Astrocyte (in vitro differentiated cells and primary cell): ENCODE data around the gene HDGFL3. TPM values are rescaled to one million over a fixed set of nuclear protein-coding genes. Genes with fewer than 3 reads are reported as not detected.

Source experiments
- DNase-seq: peaks from one replicate; pipeline ENCODE4 v3.0.0-alpha.2; 2010; ENCODE audit warnings: low read depth
- FAIRE-seq: peaks from 2 replicates; lab custom pipeline; 2011; peaks lifted over from hg19 to GRCh38; lab: Jason Lieb, UNC
- H2AFZ ChIP-seq: 2 replicates; pipeline ENCODE4 v1.6.0; 2012; ENCODE audit warnings: low read depth, low read length, inconsistent platforms
- H3K27ac ChIP-seq: 2 replicates; pipeline ENCODE4 v1.5.1; 2011; ENCODE audit warnings: low read depth, low read length, inconsistent platforms
- H3K27me3 ChIP-seq: 2 replicates; pipeline ENCODE4 v1.6.0; 2011; ENCODE audit warnings: low read length, inconsistent platforms; ENCODE audit not compliant: insufficient read depth
- H3K36me3 ChIP-seq: 2 replicates; pipeline ENCODE4 v1.5.1; 2011; ENCODE audit warnings: low read length, inconsistent platforms; ENCODE audit not compliant: insufficient read depth
- H3K4me1 ChIP-seq: 2 replicates; pipeline ENCODE4 v1.5.1; 2011; ENCODE audit warnings: low read length, inconsistent platforms; ENCODE audit not compliant: insufficient read depth
- H3K4me2 ChIP-seq: 2 replicates; pipeline ENCODE4 v1.6.0; 2012; ENCODE audit warnings: low read length, inconsistent platforms
- H3K4me3 ChIP-seq: 2 replicates; pipeline ENCODE4 v1.5.1; 2011; ENCODE audit warnings: low read depth, mild to moderate bottlenecking, low read length, inconsistent platforms; ENCODE audit not compliant: insufficient read depth
- H3K79me2 ChIP-seq: 2 replicates; pipeline ENCODE4 v1.6.0; 2012; ENCODE audit warnings: mild to moderate bottlenecking, low read length, inconsistent platforms; ENCODE audit not compliant: insufficient read depth
- H3K9ac ChIP-seq: 2 replicates; pipeline ENCODE4 v1.6.0; 2012; ENCODE audit warnings: mild to moderate bottlenecking, low read length, inconsistent platforms
- H3K9me3 ChIP-seq: 2 replicates; pipeline ENCODE4 v1.5.1; 2012; ENCODE audit warnings: low read depth, mild to moderate bottlenecking, low read length, inconsistent platforms; ENCODE audit not compliant: insufficient read depth
- H4K20me1 ChIP-seq: 2 replicates; pipeline ENCODE4 v1.6.0; 2012; ENCODE audit warnings: low read length, inconsistent platforms; ENCODE audit not compliant: insufficient read depth
- H3K27ac Mint-ChIP-seq: one replicate; pipeline ENCODE4 v1.8.0; 2021; ENCODE audit warnings: mild to moderate bottlenecking, mixed read lengths; ENCODE audit not compliant: unreplicated experiment
- H3K27me3 Mint-ChIP-seq: one replicate; pipeline ENCODE4 v1.8.0; 2021; ENCODE audit warnings: low read depth, mixed read lengths; ENCODE audit not compliant: unreplicated experiment
- H3K36me3 Mint-ChIP-seq: one replicate; pipeline ENCODE4 v1.8.0; 2021; ENCODE audit warnings: low read depth, mixed read lengths; ENCODE audit not compliant: unreplicated experiment
- H3K4me1 Mint-ChIP-seq: one replicate; pipeline ENCODE4 v1.8.0; 2021; ENCODE audit warnings: low read depth, mixed read lengths; ENCODE audit not compliant: unreplicated experiment
- H3K4me3 Mint-ChIP-seq: one replicate; pipeline ENCODE4 v1.8.0; 2021; ENCODE audit warnings: mild to moderate bottlenecking, moderate library complexity, mixed read lengths; ENCODE audit not compliant: unreplicated experiment
- H3K9me3 Mint-ChIP-seq: one replicate; pipeline ENCODE4 v1.8.0; 2021; ENCODE audit warnings: mild to moderate bottlenecking, mixed read lengths; ENCODE audit not compliant: unreplicated experiment
- CTCF ChIP-seq: IDR thresholded peaks from 2 replicates; pipeline ENCODE4 v1.5.1; 2011; ENCODE audit warnings: low read depth, mild to moderate bottlenecking, inconsistent platforms, low read length, moderate library complexity; ENCODE audit not compliant: insufficient read depth
- EZH2 ChIP-seq: IDR thresholded peaks from 2 replicates; pipeline ENCODE4 v1.6.1; 2012; ENCODE audit warnings: mild to moderate bottlenecking, low read length, inconsistent platforms; ENCODE audit not compliant: insufficient read depth
- total RNA-seq: library from RNA; stranded (reverse); gene quantifications from 2 replicates; pipeline ENCODE4 v1.2.1, GENCODE V29; 2021

The HDGFL3 gene
- total RNA-seq, 1 donor from 2014 or later: 91.9 TPM

GRCh38 chr15:83118291-83118827 lies 89.3 kb downstream of the HDGFL3 start:
- Mint-ChIP-seq H3K27me3 (no peaks in the 10 kb centered on the region), H3K4me1 (no peaks in the 10 kb centered on the region), H3K4me3 (no peak overlapping the region), H3K9me3 (peaks cover 4% of the 10 kb centered on the region), H3K36me3 (peaks cover 6% of the 10 kb centered on the region), H3K27ac (no peak overlapping the region)
- no peak overlapping the region for H3K9ac ChIP-seq
- H3K27ac ChIP-seq: no peak overlapping the region
- H3K27me3 ChIP-seq: no peaks in the 10 kb centered on the region
- H4K20me1 ChIP-seq: no peaks in the 10 kb centered on the region
- H3K79me2 ChIP-seq: no peaks in the 10 kb centered on the region
- H3K4me2 ChIP-seq: no peak overlapping the region
- FAIRE-seq (no peak), DNase-seq (no peak)
- TF ChIP-seq CTCF: no peak
- TF ChIP-seq EZH2: no peak
- no peaks in the 10 kb centered on the region for H3K36me3 ChIP-seq
- no peaks in the 10 kb centered on the region for H3K9me3 ChIP-seq
- no peak overlapping the region for H3K4me3 ChIP-seq
- no peak overlapping the region for H2AFZ ChIP-seq
- H3K4me1 ChIP-seq: peaks cover under 1% of the 10 kb centered on the region

GRCh38 chr15:83115831-83116565 lies 91.6 kb downstream of the HDGFL3 start:
- Histone ChIP-seq H3K4me3 (no peak overlapping the region), H3K36me3 (no peaks in the 10 kb centered on the region), H3K4me2 (no peak overlapping the region), H3K27ac (no peak overlapping the region), H3K4me1 (peaks cover 15% of the 10 kb centered on the region), H3K27me3 (no peaks in the 10 kb centered on the region), H2AFZ (no peak overlapping the region), H3K9me3 (no peaks in the 10 kb centered on the region), H4K20me1 (no peaks in the 10 kb centered on the region), H3K79me2 (no peaks in the 10 kb centered on the region), H3K9ac (no peak overlapping the region)
- H3K27ac Mint-ChIP-seq: no peak overlapping the region
- TF ChIP-seq CTCF (no peak), EZH2 (no peak)
- no peaks in the 10 kb centered on the region for H3K27me3 Mint-ChIP-seq
- H3K4me1 Mint-ChIP-seq: peaks cover 6% of the 10 kb centered on the region
- H3K36me3 Mint-ChIP-seq: peaks cover 12% of the 10 kb centered on the region
- peaks cover 5% of the 10 kb centered on the region for H3K9me3 Mint-ChIP-seq
- H3K4me3 Mint-ChIP-seq: no peak overlapping the region
- no peak for FAIRE-seq
- no peak for DNase-seq

GRCh38 chr15:83115410-83115809 lies 92.2 kb downstream of the HDGFL3 start:
- H3K27me3 ChIP-seq: no peaks in the 10 kb centered on the region
- FAIRE-seq: no peak
- H3K4me2 ChIP-seq: no peak overlapping the region

More at GRCh38 chr15:83115410-83115809, 92.2 kb downstream of the HDGFL3 start:
- no peaks in the 10 kb centered on the region for H4K20me1 ChIP-seq
- Mint-ChIP-seq H3K27ac (no peak overlapping the region), H3K9me3 (peaks cover 5% of the 10 kb centered on the region), H3K4me1 (peaks cover 6% of the 10 kb centered on the region), H3K36me3 (peaks cover 15% of the 10 kb centered on the region), H3K4me3 (no peak overlapping the region), H3K27me3 (peaks cover 2% of the 10 kb centered on the region)
- H3K4me3 ChIP-seq: no peak overlapping the region
- H3K9me3 ChIP-seq: no peaks in the 10 kb centered on the region
- H2AFZ ChIP-seq: no peak overlapping the region
- no peaks in the 10 kb centered on the region for H3K36me3 ChIP-seq
- no peak for DNase-seq
- H3K4me1 ChIP-seq: peaks cover 15% of the 10 kb centered on the region
- TF ChIP-seq CTCF (no peak), EZH2 (no peak)
- no peak overlapping the region for H3K27ac ChIP-seq
- no peaks in the 10 kb centered on the region for H3K79me2 ChIP-seq
- no peak overlapping the region for H3K9ac ChIP-seq
